ENCODE measurements around the gene BNIP3. TPM values are rescaled to one million over a fixed set of nuclear protein-coding genes. Genes with fewer than 3 reads are reported as not detected.

Gene BNIP3
- total RNA-seq, 1 experiment from 2014 or later, result 24.9 TPM

GRCh38 chr10:132007681-132008080 is 26.0 kb upstream of the BNIP3 start:
- TF ChIP-seq, protein P1, sequence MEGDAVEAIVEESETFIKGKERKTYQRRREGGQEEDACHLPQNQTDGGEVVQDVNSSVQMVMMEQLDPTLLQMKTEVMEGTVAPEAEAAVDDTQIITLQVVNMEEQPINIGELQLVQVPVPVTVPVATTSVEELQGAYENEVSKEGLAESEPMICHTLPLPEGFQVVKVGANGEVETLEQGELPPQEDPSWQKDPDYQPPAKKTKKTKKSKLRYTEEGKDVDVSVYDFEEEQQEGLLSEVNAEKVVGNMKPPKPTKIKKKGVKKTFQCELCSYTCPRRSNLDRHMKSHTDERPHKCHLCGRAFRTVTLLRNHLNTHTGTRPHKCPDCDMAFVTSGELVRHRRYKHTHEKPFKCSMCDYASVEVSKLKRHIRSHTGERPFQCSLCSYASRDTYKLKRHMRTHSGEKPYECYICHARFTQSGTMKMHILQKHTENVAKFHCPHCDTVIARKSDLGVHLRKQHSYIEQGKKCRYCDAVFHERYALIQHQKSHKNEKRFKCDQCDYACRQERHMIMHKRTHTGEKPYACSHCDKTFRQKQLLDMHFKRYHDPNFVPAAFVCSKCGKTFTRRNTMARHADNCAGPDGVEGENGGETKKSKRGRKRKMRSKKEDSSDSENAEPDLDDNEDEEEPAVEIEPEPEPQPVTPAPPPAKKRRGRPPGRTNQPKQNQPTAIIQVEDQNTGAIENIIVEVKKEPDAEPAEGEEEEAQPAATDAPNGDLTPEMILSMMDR (conservative IDR thresholded peaks at IDR 0.05; ENCODE audit: low read depth, low read length), result no peak
- TF ChIP-seq EZH2 (IDR thresholded peaks at IDR 0.05; ENCODE audit: borderline replicate concordance, low read depth, low read length, poor library complexity, severe bottlenecking), result no peak
- H3K36me3 ChIP-seq (ENCODE audit: insufficient read depth, low read length, poor library complexity, severe bottlenecking), result no peaks in the 10 kb centered on the region
- H3K9me3 ChIP-seq (ENCODE audit: low read depth, low read length, poor library complexity, severe bottlenecking), result no peaks in the 10 kb centered on the region
- no TSS peak for BruUV-seq (replicated peaks)
- ChIA-PET POLR2A (ENCODE audit: low non-redundant PET) (no interaction called here), CTCF (interaction anchor here (0.6 kb wide), 1 partner anchor 129 kb away, joined by 5 read pairs; no protein-coding TSS in a partner anchor)
- no peaks in the 10 kb centered on the region for H3K4me1 ChIP-seq (ENCODE audit: insufficient read depth, low read length, poor library complexity, severe bottlenecking)
- no peak for DNase-seq (ENCODE audit: low spot score)
- no peak overlapping the region for H3K4me3 ChIP-seq (ENCODE audit: low read depth, low read length, poor library complexity, severe bottlenecking)
- H3K27me3 ChIP-seq (replicated peaks; ENCODE audit: insufficient read depth, low read depth, low read length, poor library complexity), result no peaks in the 10 kb centered on the region
- no peak overlapping the region for H3K27ac ChIP-seq (ENCODE audit: low read depth, low read length, poor library complexity, severe bottlenecking)
- intact Hi-C loops (cut with micrococcal nuclease; ENCODE audit: unreplicated experiment), result no loop called here

GRCh38 chr10:132006966-132007365 is 25.2 kb upstream of the BNIP3 start:
- no peaks in the 10 kb centered on the region for H3K27me3 ChIP-seq (replicated peaks; ENCODE audit: insufficient read depth, low read depth, low read length, poor library complexity)
- CTCF ChIA-PET, result interaction anchor here (1.0 kb wide), 1 partner anchor 16 kb away, joined by 3 read pairs; no protein-coding TSS in a partner anchor
- H3K36me3 ChIP-seq (ENCODE audit: insufficient read depth, low read length, poor library complexity, severe bottlenecking), result no peaks in the 10 kb centered on the region
- TF ChIP-seq, protein P1 (conservative IDR thresholded peaks at IDR 0.05; ENCODE audit: low read depth, low read length), result no peak
- no peak for TF ChIP-seq EZH2 (IDR thresholded peaks at IDR 0.05; ENCODE audit: borderline replicate concordance, low read depth, low read length, poor library complexity, severe bottlenecking)
- POLR2A ChIA-PET (ENCODE audit: low non-redundant PET), result no interaction called here
- DNase-seq (ENCODE audit: low spot score), result no peak
- intact Hi-C loops (cut with micrococcal nuclease; ENCODE audit: unreplicated experiment), result no loop called here
- no peaks in the 10 kb centered on the region for H3K9me3 ChIP-seq (ENCODE audit: low read depth, low read length, poor library complexity, severe bottlenecking)
- no peak overlapping the region for H3K4me3 ChIP-seq (ENCODE audit: low read depth, low read length, poor library complexity, severe bottlenecking)
- H3K4me1 ChIP-seq (ENCODE audit: insufficient read depth, low read length, poor library complexity, severe bottlenecking), result no peaks in the 10 kb centered on the region
- H3K27ac ChIP-seq (ENCODE audit: low read depth, low read length, poor library complexity, severe bottlenecking), result no peak overlapping the region
- no TSS peak for BruUV-seq (replicated peaks)

DNA sequence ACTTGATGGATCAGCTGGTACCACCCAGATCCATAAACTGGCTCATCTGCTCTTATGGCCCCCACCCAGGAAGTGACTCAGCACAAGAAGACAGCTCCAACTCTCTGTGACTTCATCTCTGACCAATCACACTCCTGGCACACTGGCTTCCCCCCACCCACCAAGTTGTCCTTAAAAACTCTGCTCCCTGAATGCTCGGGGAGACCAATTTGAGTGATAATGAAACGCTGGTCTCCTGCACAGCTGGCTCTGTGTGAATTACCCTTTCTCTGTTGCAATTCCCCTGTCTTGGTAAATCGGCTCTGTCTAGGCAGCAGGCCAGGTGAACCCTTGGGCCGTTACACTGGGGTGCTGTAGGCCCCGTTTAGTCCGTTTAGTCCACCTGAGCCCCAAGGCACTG is 23.4 kb upstream of the BNIP3 start:
- no peaks in the 10 kb centered on the region for H3K36me3 ChIP-seq (ENCODE audit: insufficient read depth, low read length, poor library complexity, severe bottlenecking)
- H3K4me3 ChIP-seq (ENCODE audit: low read depth, low read length, poor library complexity, severe bottlenecking), result no peak overlapping the region
- H3K27me3 ChIP-seq (replicated peaks; ENCODE audit: insufficient read depth, low read depth, low read length, poor library complexity), result no peaks in the 10 kb centered on the region
- H3K27ac ChIP-seq (ENCODE audit: low read depth, low read length, poor library complexity, severe bottlenecking), result no peak overlapping the region
- intact Hi-C loops (cut with micrococcal nuclease; ENCODE audit: unreplicated experiment), result no loop called here
- CTCF ChIA-PET, result no interaction called here
- H3K9me3 ChIP-seq (ENCODE audit: low read depth, low read length, poor library complexity, severe bottlenecking), result no peaks in the 10 kb centered on the region
- TF ChIP-seq, protein P1 (conservative IDR thresholded peaks at IDR 0.05; ENCODE audit: low read depth, low read length), result no peak
- no peak for TF ChIP-seq EZH2 (IDR thresholded peaks at IDR 0.05; ENCODE audit: borderline replicate concordance, low read depth, low read length, poor library complexity, severe bottlenecking)
- H3K4me1 ChIP-seq (ENCODE audit: insufficient read depth, low read length, poor library complexity, severe bottlenecking), result no peaks in the 10 kb centered on the region
- POLR2A ChIA-PET (ENCODE audit: low non-redundant PET), result no interaction called here
- DNase-seq (ENCODE audit: low spot score), result no peak
- no TSS peak for BruUV-seq (replicated peaks)

Measured in A673 (cell line).